ENCODE results near the gene ATL1.
A peak's percentile ranks its signal among the peaks of the same experiment; 100 is the strongest.

ATL1 gene

GRCh38 chr14:50559990-50560930 lies at the start of gene ATL1:
Gene ATL1 (plus strand): TSS chr14:50560145. CDS start chr14:50560266, 121 bp downstream.
- peak; percentile 77 for DNase-seq

GRCh38 chr14:50510157-50510556 lies 49.8 kb upstream of the ATL1 start:
- no peak for DNase-seq

GRCh38 chr14:50512463-50512862 lies 47.5 kb upstream of the ATL1 start:
- no peak for DNase-seq

- DNase-seq: no peak
These were observed 43.9 kb upstream of the ATL1 start for GRCh38 chr14:50516091-50516490.

GRCh38 chr14:50520947-50521815 lies 38.8 kb upstream of the ATL1 start:
- no peak for DNase-seq

GRCh38 chr14:50521912-50522341 lies 38.0 kb upstream of the ATL1 start:
- DNase-seq: peak; percentile 3

- no peak for DNase-seq
These were observed 36.5 kb upstream of the ATL1 start for GRCh38 chr14:50523271-50524041.

- DNase-seq: no peak
These were observed 35.9 kb upstream of the ATL1 start for GRCh38 chr14:50524060-50524459.

- no peak for DNase-seq
These were observed 35.0 kb upstream of the ATL1 start for GRCh38 chr14:50524731-50525515.

GRCh38 chr14:50528000-50528399 lies 31.9 kb upstream of the ATL1 start:
- DNase-seq: no peak

GRCh38 chr14:50529288-50530179 lies 30.4 kb upstream of the ATL1 start:
- DNase-seq: no peak

GRCh38 chr14:50530358-50530757 lies 29.6 kb upstream of the ATL1 start:
- DNase-seq: no peak

- DNase-seq: no peak
These were observed 29.1 kb upstream of the ATL1 start for GRCh38 chr14:50530794-50531365.

- peak; percentile 18 for DNase-seq
These were observed 28.1 kb upstream of the ATL1 start for GRCh38 chr14:50531595-50532501.

- DNase-seq: peak; percentile 86
These were observed 27.3 kb upstream of the ATL1 start, which contains the start of gene MAP4K5 for GRCh38 chr14:50532502-50533240. Gene MAP4K5 (minus strand): TSS chr14:50532569. CDS start chr14:50532049, 520 bp downstream.

GRCh38 chr14:50533241-50533705 lies 26.7 kb upstream of the ATL1 start:
- DNase-seq: no peak

GRCh38 chr14:50533806-50534205 lies 26.1 kb upstream of the ATL1 start:
- DNase-seq: no peak

- DNase-seq: no peak
These were observed 25.5 kb upstream of the ATL1 start for GRCh38 chr14:50534416-50534815.

Measured in NCI-H526 treated with DMSO at 0.1 percent for 48 hours (cell line).